HG03095 (cell line): ENCODE results near the gene NFAT5.
A peak's percentile ranks its signal among the peaks of the same experiment; 100 is the strongest.
"Not testable (repeated sequence)": the region's sequence is repeated elsewhere in the genome, so short reads cannot be mapped to it uniquely, and the experiment has no call there.

Experiments used
- ATAC-seq: cut with Tn5 transposase; IDR thresholded peaks from one replicate; pipeline ENCODE4 v1.9.1; 2021; ENCODE audit warnings: moderate library complexity; ENCODE audit not compliant: unreplicated experiment

NFAT5 gene

DNA sequence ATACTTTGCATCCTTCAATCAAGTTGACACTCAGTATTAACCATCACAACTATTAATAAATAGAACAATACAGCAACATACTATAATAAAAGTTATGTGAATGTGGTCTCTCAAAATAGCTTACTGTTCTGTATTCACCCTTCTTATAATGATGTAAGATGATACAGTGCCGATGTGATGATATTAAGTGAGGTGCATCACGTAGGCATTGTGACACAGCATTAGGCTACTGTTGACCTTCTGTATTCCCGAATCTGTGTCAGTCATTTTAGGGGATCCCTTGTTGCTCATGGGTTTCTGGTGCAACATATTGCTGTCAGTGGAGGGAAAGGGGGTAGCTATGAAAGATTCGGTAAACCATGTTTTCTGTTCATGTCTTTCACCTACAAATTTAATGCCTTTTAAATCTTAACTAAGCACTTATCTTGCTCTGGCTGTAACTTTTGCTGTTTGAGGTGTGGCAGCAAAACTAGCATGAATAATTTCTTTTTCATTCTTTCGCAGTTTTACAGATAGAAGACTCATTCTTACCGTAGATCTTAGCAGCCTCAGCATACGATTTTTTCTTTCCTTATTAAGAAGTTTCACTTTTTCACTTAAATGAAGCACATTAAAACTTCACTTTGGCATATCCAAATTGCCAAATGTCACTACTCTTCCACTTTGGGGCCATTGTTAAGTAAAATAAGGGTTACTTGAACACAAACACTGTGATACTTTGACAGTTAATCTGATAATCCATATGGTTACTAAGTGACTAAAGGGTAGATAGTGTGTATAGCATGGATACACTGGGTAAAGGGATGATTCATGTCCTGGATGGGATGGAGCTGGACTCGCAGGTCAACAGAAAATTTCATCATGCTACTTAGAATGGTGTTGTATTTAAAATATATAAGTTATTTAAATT lies 29.6 kb downstream of the NFAT5 start:
- no peak for ATAC-seq

DNA sequence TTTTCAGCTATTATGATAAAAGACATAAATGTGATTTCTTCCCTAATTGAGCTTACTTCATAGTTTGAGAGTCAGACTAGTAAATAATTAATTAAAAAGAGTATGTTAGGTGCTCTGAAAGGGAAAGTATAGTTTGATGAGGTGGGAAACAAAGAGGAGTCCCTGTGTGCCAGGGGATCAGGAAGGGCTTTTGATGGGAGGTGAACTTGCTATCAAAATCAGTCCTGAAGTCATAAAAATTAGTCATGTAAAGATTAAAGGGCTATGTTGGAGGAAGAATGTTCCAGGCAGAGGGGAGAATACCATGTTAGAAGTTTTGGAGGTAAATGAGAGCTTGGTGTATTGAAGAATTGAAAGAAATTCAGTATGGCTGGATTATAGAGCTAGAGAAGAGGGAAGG lies 31.0 kb downstream of the NFAT5 start:
- ATAC-seq, result no peak

DNA sequence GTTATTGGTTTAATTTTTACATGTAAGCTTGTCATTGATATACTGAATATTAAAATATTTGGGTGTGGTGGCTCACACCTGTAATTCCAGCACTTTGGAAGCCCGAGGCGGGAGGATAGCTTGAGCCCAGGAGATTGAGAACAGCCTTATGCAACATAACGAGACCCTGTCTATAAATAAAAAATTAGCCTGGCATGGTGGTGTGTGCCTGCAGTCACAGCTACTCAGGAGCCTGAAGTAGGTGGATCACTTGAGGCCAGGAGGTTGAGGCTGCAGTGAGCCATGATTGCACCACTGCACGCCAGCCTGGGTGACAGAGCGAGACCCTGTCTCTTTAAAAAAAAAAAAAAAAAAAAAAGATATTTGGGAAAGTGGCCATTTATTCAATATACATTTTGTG lies 32.3 kb downstream of the NFAT5 start:
- ATAC-seq, result no peak

DNA sequence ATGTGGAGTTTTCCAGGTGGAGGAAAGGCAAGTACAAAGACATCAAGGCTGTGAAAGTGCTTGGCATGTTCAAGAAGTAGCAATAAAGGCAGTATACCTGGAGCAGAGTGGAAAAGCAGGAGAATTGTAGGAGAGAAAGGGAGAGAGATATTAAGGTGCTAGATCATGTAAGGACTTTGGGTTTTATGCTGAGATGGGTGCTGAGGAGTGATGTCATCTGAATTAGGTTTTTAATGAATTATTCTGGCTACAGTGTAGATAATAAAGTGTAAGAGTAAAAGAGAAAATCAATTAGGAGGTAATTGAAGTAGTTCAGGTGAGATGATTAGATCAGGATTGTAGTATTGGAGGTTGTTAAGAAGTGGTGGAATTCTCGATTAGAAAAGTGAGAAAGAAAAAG lies 34.0 kb downstream of the NFAT5 start:
- no peak for ATAC-seq

DNA sequence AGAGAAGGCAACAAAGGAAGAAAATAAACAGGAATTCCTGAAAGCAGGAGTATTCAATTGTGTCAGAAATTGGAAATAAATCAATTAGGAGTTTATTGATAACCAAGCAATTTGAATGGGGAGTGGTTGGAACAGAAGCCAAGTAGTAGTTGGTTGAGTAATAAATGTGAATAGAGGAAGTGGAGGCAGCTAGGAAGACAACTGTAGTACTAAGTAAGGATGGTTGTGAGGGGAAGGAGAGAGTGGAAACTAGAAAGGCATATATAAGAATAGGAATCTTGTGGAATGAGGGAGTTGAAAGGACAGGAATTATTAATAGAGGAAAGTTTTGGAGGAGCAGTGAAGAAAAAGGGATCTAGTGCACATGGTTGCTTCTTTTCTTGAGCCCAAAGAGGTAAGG lies 34.4 kb downstream of the NFAT5 start:
- no peak for ATAC-seq

DNA sequence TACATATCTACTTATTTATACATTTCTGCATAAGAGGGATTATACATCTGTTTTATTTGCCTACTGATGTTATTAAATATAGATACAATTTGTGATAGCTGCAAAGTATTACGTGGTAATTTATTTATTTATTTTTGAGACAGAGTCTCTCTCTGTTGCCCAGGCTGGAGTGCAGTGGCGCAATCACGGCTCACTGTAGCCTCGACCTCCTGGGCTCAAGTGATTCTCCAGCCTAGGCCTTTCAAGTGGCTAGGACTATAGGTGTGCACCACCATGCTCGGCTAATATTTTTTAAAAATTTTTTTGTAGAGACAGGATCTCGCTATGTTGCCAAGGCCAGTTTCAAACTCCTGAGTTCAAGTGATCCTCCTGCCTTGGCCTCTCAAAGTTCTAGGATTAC lies 35.5 kb downstream of the NFAT5 start:
- no peak for ATAC-seq

DNA sequence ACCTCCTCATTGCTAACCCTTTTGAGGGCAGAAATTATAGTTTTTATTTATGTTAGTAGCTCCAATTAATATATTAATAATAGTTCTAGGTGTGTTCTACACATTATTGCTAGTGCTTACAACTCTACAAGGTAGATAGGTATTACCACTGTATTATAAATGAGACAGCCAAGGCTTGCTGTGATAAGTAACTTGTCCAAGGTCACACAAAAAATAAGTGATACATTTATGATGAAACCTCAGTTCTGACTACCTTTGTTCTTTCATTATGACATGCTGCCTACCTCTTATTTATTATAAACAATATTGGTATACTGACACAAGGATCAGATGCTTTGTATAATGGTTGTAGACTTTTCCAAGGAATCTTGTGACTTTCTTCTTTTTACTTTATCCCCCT lies 41.2 kb downstream of the NFAT5 start:
- no peak for ATAC-seq

DNA sequence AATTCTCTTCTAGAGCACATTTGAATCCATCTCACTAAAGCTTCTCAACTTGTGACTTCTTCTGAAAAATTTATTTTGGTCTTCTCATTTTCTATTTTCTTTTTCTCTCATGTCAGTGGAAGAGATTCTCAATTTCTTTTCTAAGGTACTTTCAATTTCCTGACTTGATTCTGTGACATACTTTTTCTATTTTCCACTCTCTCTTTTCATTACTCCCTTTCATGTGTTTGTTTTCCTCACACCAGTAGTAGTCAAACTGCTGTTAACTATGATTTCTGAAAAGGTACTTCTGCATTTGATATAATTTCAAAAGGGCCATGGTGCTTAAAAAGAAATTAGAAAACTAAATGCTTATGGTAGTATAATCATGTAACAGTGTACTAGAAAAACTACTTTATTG lies 41.9 kb downstream of the NFAT5 start:
- no peak for ATAC-seq

DNA sequence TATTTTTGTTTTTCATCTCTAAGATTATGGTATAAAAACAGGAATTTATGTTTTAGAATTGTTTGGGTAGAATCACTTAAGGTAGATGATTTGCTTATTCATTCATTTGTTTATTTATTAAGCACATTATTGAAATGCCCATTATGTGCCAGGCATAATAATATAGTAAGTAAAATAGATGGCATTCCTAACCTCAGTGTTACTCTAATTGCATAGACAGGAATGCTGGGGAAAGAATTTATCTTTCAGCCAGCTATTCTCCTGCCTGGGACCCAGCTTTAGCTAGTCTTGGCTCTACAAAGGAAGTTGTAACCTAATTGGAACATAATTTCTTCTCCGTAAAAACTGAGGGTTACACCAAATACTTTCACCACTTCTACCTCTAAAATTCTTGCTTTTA lies 44.6 kb downstream of the NFAT5 start:
- no peak for ATAC-seq

DNA sequence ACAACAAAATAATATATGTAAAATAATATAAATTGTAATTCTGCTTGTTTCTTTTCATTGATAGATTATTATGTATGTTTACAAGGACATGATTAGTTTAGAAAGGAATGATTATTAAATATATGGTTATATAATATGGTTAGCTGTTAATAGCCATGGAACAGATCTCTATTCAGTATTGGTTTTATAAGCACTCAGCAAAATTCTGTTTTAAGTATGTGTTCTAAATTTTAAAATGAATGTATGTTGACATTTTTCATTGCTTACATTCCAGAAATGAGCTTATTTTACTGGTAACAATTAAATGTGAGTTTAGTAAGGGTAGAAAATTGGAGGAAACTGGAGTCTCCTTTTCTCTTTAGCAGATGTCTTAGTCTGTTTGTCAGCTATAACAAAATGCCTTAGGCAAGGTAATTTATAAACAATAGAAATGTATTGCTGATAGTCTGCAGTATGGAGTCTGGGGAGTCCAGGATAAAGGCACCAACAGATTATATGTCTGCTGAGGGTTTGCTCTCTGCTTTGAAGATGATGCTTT lies 45.4 kb downstream of the NFAT5 start:
- no peak for ATAC-seq

DNA sequence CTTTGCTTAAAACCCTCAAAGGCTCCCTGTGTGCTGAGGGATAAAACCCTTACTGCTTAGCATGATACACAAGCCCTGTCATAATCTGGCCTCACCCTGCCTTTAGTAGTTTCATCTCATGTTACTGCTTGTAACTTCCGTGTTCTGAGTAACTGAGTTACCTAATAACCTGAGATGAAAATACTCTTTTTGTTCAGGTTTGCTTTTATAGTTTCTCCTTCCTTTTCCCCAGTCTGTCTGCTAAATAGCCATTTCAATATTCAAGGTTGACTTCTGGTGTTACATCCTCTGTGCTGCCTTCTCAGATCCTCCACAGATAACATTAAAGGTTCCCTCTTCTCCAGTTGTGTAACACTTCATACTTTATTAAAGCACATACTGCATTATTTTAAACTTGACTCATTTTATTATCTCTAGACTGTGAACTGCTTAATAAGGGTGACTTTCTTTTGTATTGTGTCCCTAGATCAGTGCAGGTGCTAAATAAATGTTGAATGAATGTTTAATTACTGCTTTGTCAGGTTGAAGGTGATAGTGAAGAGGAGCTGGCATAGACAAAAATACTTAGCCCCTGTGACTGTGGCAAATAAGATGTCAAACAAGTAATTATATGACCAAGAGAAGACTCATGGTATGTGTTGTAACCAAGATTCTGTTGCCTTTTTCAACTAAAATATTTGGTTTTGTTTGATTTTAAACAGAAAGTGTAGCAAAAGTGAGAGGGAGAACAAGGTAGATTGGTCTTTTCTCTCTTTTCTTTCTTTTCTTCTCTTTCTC lies 47.8 kb downstream of the NFAT5 start:
- peak; percentile 69 for ATAC-seq

DNA sequence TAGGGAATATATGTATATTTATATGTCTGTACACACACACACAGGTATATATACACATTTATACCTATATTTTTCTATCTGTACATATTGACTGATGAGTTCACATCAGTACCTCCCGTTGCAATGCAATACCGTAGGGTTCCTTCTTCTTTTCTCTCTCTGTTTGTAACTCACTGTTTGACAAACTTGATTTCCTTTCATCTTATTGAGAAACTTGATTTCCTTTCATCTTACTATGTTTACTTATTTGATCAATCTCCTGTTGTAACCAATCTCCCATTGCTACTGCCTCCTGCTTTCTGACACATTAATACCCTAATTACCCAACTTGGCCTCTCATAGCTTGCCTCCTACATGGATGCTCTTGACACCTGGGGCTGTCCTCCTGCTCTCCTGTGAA lies 49.8 kb downstream of the NFAT5 start:
- no peak for ATAC-seq

DNA sequence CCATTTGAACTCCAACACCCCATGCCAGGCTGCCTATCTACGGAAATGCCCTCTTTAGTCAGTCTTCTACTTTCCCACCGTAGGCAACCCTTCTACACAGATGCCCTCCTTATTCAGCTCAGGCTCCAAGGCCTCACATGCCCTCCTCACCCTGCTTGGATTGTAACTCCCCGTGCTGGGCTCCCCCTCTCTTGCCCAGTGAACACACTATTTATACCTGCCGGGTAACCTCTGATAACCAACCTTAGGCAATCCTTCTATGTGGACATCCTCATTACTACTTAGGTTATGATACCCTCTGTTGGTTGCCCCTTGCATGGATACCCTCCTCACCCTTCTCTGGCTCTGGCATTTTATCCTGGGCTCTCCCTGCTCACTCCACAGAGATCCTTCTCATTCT lies 50.3 kb downstream of the NFAT5 start:
- ATAC-seq, result no peak

DNA sequence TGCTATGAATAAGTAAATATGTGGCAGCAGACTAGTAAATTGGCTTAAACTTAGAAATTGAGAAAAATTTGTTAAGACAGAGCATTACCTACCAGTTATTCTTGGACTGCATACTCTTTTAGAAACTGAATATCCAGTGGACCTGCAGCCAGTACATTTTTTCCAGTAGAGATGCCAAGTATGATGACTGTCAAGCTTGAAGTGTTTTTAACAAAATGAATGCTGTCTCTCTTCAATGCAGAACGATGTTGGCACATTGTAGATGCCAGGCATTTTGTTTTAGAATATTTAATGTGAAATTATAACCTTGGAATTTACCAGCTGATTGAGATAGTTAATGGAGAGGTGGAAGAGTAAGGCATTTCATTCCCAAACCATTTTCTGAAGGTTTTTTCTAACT lies 52.5 kb downstream of the NFAT5 start:
- ATAC-seq, result no peak

DNA sequence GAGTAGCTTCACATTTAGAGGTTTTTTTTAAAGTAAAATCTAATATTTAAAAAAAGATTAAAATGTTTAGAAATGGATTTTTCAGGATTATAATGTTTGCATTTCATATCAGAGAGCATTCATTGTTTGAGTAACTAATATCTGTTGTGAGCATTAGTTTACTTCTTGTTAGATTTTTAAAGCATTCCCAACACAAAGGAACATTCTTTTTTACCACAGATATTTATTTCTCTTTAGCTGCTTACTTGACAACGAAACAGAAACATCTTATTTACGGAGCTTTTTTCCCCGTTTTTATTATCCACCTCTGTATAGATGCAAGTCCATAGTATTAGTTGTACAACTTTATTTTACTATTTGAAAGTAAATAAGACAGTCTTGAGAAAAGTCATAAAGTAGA lies 53.0 kb downstream of the NFAT5 start:
- no peak for ATAC-seq

DNA sequence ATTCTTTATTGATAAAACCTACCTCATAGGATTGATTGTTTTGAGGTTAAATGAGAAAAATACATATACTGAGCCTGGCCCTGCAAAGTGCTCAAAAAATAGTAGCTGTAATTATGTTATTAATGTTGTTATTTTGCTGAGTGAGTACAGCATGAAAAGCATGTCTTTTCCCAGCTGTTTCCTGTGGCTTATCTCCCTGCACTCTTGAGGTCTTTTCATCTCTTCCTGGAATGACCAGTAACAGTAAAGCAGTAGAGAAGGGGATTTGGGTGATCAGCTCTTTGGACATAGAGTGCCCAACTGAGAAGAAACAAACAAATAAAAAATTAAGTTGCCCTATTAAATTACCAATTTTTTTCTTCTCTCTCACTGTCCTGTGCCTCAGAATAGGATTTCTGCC lies 53.7 kb downstream of the NFAT5 start:
- no peak for ATAC-seq

DNA sequence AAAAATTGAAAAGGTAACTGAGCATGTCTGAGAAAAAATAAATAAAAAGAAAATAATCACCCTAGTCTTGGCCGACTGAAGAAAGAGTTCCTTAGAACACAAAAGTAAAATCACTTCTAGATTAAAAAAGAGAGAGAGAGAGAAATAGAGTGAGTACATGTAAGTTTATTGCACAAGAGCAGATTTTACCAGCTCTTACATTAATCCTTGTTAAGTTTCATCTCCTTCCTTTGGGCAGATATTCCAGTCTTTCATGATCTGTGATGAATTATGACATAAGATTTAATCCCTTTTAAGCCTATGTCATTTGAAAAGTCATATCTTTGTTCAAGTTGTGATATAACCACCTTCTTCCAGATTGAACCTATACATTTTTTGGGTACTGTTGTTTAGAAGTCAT lies 54.8 kb downstream of the NFAT5 start:
- ATAC-seq, result no peak

DNA sequence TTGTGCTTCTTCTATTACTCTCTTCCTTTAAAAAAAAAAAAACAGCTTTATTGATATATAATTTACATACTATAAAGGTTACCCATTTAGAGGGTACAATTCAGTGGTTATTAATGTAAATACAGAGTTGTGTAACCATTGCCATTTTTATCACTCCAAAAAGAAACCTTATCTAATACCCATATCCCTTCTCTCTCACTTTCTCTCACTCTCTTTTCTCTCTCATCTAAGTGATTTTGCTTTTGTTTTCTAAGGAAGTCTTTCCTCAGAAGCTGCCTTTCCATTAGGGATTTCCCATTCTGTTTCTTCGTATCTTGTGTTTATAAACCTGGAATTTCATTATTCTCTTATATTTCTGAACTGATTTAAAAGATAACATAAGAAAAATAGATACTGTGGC lies 55.5 kb downstream of the NFAT5 start:
- no peak for ATAC-seq

DNA sequence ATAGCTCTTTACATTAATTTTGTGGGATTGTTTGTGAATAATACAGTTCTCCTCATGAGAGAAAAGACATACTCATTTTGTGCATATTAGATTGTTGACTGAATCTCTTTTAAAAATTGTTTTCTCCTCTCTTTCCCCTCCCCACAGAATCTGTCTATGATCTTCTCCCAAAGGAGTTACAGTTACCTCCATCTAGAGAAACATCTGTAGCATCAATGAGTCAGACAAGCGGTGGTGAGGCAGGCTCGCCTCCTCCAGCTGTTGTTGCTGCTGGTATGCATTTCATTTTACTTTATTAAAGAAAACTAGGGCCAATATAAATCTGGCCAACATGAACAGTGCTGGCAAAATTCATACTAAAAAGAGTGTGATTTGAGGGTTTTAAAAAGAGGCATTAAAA lies 60.5 kb downstream of the NFAT5 start:
- ATAC-seq, result no peak

DNA sequence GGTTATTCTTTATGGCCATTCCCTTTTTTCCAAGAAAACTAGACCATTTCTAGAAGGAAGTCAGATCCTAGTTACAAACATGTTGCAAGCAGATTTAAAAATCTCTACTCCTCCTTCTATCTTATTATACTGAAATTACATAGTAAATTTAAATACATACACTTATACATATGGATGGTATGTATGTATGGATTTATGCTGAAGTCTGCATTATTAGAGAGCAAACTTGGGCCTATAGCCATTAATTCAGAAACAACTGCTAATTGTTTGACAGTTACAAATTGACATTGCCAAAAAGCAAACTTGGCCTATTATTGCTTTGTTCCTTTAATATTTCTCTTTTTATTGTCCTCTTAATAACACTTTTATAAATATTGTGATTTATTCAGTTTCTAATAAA lies 67.1 kb downstream of the NFAT5 start:
- ATAC-seq, result no peak

DNA sequence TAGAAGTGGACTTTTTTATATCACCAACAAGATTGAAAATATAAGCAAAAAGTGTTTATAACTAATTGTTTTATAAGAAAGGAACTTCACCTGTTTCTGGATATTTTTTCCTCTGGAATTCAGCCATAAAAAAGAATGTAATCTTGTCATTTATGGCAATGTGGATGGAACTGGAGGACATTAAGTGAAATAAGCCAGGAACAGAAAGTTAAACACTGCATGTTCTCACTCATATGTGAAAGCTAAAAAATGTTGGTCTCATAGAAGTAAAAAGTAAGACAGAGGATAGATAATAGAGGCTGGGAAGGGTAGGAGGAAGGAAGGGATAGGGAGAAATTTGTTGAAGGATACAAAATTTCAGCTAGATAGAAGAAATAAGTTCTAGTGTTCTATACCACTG lies 67.6 kb downstream of the NFAT5 start:
- ATAC-seq, result no peak

DNA sequence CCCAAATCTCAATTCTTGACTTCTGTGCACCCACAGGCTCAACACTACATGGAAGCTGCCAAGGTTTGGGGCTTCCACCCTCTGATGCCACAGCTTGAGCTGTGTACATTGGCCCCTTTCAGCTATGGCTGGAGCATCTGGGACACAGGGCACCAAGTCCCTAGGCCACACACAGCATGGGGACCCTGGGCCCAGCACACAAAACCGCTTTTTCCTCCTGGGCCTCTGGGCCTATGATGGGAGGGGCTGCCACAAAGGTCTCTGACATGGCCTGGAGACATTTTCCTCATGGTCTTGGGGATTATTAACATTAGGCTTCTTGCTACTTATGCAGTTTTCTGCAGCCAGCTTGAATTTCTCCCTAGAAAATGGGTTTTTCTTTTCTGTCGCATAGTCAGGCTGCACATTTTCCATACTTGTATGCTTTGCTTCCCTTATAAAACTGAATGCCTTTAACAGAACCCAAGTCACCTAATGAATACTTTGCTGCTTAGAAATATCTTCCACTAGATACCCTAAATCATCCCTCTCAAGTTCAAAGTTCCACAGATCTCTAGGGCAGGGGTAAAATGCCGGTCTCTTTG lies 70.9 kb downstream of the NFAT5 start:
- not testable (repeated sequence) for ATAC-seq
